Left lobe of liver (tissue), 2 donors: ENCODE data around the gene C1QTNF8. TPM values are rescaled to one million over a fixed set of nuclear protein-coding genes. Genes with fewer than 3 reads are reported as not detected.

Experiments
- ATAC-seq: fragments of 200-7000 bp; cut with Tn5 transposase; one replicate; pipeline ENCODE4 v1.9.1; 2020; ENCODE audit warnings: mild to moderate bottlenecking, moderate library complexity
- DNase-seq: peaks from one replicate; pipeline ENCODE4 v3.0.0-alpha.2; 2020; ENCODE audit warnings: low spot score
- total RNA-seq: library from RNA; stranded (reverse); gene quantifications from one replicate; pipeline ENCODE4 v1.2.1, GENCODE V29; 2021
- donor health status: DM: no; HTN: no; CAD: no; lungs with moderate emphysema.
- donor health status: DM: no; HTN: yes; CAD: no.

The C1QTNF8 gene
- total RNA-seq, 1 donor from 2014 or later = not detected

GRCh38 chr16:1127971-1128715 lies 32.1 kb upstream of the C1QTNF8 start:
- DNase-seq = no peak
- ATAC-seq = no peak

DNA sequence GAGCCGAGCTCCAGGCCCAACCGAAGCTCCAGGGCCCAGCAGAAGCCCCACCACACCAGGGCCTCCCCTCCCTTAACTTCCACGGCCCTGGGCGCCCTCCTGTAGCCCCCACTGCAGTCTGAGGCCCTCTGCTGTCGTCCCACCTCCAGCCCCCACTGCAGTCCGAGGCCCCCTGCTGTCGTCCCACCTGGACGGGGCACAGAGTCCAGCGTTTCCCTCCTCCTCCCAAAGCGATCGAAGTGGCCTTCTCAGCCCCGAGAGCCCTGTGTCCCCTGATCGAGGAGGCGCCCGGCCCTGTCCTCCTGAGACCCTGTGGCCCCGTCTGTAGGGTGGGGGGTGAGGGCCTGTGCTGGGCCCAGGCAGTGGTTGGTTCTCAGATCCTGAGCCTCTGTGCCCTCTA lies 31.1 kb upstream of the C1QTNF8 start:
- ATAC-seq (no peak), DNase-seq (no peak)

GRCh38 chr16:1126586-1126985 lies 30.5 kb upstream of the C1QTNF8 start:
- DNase-seq (no peak), ATAC-seq (no peak)

- no peak for DNase-seq
- no peak for ATAC-seq
Measured at GRCh38 chr16:1126044-1126443, 30.0 kb upstream of the C1QTNF8 start.

DNA sequence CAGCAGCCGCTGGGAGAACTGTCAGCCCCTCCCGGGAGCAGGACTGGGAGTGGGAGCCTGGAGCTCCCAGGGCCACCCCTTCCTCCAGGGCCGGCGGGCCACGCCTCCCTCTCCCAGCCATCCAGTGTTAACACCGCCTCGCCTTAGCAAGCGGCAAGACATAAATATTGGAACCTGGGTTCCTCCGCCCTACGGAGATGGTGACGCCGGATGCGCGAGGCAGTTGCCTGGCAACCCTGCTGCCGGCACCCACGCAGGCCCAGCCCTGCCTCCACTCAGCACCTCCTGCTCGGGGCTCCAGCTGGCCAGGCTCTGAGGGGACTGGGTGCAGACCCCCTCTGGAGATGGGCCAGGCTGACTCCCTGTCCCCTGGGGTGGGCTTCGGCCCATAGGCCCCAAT lies 29.4 kb upstream of the C1QTNF8 start:
- DNase-seq (no peak), ATAC-seq (no peak)

DNA sequence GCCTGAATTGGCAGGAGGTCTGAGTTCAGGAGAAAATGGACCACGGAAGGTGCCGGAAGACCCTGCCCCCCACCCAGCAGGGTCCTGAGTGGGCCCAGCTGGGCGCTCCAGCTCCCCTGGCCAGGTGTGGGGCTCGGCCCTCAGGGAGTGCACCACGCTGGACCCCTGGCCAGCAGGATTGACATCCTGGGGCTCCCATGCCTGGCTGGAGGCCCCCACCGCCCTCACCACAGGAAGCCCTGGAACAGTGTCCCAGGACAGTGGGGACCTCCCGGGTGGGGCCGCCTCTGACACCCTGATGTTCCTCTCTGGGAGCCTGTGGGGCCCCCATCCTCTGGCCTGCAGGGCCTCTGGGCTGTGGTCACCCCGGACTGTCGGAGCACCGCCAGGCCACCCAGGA lies 28.8 kb upstream of the C1QTNF8 start:
- no peak for DNase-seq

GRCh38 chr16:1124291-1124690 lies 28.2 kb upstream of the C1QTNF8 start:
- DNase-seq (no peak), ATAC-seq (no peak)

More for the DNA sequence above, 28.8 kb upstream of the C1QTNF8 start:
- ATAC-seq = no peak

- no peak for ATAC-seq
- DNase-seq = no peak
Measured at GRCh38 chr16:1123525-1124230, 27.6 kb upstream of the C1QTNF8 start.

DNA sequence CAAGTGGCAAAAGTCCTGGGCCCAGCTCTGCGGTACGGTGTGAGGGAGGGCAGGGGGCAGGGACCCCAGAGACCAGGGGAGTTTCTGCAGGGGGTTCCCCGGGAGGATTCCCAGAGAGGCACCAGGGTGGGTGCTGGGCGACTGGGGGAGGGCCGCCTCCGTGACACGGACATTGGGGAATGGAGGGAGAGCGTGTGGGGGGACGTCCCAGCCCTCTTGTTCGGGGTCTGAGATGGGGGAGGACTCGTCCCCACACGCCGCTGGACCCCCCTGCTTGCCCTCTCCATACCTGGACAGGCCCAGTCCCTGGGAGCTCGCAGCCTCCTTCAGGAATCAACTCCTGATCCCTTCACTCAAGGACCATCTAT lies 26.3 kb upstream of the C1QTNF8 start:
- no peak for ATAC-seq

DNA sequence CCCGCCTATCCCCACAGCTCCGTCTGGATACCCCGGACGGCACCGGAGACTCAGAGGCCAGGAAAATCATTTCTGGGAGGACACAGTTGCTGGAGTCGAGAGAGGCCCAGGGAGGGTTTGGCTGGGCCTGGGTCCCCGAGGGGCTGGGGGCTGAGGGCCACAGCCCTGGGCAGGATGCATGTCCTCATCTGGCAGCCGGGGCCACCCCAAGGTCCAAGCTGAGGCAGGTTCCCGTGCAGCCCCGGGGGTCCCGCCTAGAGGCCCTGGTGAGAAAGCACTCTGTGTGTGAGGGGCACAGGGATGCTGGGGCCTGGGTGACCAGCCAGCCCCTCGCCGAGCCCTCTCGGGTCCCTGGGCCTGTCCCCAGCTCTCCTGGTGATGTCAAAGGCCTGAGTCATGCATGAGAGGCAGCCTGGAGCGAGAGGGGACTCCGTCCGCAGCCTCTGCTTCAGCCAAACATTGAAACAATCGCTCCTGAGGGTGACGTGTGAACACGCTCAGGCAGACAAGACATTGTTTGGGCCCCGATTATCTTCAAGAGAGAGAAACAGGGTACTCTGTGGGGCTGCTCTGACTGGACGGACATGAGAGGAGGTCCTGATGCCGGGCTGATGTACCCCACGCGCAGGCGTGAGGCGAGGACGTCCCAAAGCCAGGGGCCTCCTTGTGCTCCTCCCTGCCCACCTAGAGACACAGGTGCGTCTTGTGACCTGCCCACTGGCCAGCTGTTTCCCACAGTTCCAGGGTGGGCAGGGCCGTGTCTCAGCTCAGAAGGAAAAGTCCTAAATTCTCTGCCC lies 25.8 kb upstream of the C1QTNF8 start:
- ATAC-seq (no peak), DNase-seq (no peak)

More for the DNA sequence above, 26.3 kb upstream of the C1QTNF8 start:
- DNase-seq = no peak

DNA sequence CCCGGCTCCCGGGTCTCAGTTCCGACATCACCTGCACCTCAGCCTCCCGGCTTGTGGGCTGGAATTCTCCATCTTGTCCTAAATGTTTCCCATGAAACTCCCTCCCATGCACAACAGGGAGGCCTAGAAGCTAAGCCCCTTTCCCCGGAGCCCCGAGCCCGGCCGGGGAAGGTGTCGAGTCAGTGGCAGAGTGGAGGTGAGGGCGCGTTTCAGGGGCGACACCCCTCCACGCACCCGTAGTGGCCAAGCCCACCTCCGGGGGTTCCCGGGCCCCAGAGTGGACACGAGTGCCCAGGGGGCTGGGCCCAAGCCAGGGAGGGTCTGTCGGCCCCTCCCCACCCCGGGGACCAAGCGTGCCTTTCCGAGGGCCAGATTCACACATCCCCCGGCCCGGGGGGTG lies 25.0 kb upstream of the C1QTNF8 start:
- DNase-seq (no peak), ATAC-seq (no peak)

DNA sequence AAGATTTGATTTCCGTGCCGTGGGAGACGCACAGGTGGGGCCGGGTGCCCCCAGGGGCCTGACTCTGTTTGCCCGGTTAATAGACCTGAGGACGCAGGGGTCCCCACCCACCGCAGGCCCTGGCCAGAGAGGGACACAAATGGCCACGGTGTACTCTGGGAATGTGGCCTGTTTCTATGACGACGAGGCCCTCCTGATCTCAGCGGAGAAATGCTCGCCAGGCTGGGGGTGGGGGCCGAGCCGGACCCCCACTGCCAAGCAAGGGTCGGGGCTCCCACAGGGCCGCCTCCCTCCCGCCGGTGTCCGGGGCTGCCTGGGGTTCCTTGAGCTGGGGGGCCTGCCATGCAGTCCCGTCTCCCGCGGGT lies 24.5 kb upstream of the C1QTNF8 start:
- no peak for ATAC-seq
- no peak for DNase-seq

GRCh38 chr16:1119766-1120576 lies 23.9 kb upstream of the C1QTNF8 start:
- no peak for DNase-seq
- ATAC-seq = no peak

- no peak for ATAC-seq
- no peak for DNase-seq
Measured at GRCh38 chr16:1119129-1119528, 23.1 kb upstream of the C1QTNF8 start.

DNA sequence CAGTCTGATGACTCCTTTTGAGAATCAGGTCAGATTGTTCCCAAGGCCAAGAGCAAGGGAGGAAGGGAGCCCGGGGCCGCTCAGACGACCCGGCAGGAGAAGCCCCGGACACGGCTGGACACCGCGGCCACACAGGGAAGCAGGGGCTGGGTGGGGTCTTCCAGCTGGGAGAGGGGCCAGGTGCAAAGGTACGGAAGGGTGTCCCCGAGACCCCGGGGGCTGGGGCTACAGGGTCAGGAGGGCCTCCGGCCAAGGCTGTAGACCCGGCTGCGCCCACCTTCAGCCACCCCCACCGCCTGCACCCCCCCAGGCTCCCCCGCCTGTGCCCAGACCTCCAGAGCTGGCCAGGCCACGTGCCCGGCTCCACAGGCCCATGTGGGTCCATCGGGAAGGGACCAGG lies 21.9 kb upstream of the C1QTNF8 start:
- DNase-seq (no peak), ATAC-seq (no peak)

DNA sequence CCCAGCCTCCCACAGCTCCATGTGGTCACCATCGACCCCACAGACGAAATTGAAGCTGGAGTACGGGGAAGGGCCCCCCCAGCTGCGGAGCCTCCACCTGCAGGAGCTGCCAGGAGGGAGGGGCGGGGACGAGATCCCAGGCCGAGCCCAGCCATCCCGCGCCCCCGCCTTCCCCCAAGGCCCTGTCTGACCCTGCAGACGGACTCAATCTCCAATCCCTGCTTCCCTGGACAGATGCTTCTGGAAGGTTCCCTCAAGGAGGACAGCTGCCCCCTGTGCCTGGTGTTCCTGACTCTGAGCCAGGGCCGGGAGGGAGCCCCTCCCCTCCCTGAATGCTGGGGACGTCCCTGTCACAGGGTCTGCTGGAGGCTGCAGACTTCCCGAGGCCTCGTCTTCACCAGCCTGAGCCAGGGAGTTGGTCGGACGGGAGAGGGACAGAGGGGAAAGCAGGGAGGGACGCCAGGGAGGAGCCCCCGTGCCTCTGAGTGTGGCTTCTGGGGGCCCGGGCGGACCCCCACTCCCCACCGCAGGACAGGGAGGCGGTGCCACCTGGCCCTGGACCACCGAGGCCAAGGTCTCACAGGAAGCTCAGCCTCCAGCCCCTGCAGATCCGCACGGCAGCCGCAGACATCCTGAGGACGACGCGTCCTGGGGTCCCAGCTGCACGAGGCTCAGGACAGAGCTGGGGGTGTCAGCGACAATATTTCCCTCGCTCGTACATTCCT lies 21.3 kb upstream of the C1QTNF8 start:
- no peak for DNase-seq
- ATAC-seq = no peak

GRCh38 chr16:1116693-1117077 lies 20.6 kb upstream of the C1QTNF8 start:
- ATAC-seq (no peak), DNase-seq (no peak)

DNA sequence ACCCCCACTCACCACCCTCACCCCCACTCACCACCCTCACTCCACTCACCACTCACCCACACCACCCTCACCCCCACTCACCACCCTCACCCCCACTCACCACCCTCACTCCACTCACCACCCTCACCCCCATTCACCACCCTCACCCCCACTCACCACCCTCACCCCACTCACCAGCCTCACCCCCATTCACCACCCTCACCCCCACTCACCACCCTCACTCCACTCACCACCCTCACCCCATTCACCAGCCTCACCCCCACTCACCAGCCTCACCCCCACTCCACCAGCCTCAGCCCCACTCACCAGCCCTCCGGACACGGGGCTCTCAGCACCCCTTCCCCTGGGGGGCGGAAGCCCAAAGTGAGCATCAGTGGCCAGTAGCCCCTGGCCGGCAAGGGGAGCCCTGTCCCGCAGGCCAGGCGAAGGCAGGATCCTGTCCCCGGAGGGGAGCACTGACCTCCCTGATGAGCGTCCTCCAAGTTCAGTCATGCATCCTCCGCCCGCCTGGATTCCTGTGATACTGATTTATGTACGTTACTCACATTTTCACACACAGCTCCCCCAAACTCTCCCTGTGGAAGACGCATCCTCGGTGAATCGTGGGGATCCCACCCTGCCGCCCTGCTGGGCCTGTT lies 18.0 kb upstream of the C1QTNF8 start:
- ATAC-seq (no peak), DNase-seq (no peak)

DNA sequence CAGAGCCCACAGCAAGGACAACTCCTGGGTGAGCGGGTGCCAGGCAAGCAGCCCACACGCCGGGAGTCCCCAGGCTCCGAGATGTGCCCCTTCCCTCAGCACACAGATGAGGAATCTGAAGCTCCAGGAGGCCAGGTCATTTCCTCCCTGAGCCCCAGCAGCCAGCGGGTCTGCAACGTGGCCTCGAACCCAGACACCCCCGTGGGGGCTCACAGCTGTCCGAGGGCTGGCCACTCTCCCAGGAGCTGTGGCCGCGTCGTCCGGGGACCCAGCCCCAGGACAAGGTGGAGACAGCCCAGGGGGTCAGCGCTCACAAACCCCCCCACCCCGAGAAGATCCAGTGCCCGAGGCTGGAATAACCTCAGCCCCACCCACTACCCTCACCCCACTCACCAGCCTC lies 17.4 kb upstream of the C1QTNF8 start:
- no peak for ATAC-seq
- no peak for DNase-seq
